ENCODE data around the gene SMPD3. TPM values are rescaled to one million over a fixed set of nuclear protein-coding genes. Genes with fewer than 3 reads are reported as not detected.
A peak's percentile ranks its signal among the peaks of the same experiment; 100 is the strongest.

SMPD3 gene
- total RNA-seq, 1 donor from 2014 or later: 6.7 TPM

DNA sequence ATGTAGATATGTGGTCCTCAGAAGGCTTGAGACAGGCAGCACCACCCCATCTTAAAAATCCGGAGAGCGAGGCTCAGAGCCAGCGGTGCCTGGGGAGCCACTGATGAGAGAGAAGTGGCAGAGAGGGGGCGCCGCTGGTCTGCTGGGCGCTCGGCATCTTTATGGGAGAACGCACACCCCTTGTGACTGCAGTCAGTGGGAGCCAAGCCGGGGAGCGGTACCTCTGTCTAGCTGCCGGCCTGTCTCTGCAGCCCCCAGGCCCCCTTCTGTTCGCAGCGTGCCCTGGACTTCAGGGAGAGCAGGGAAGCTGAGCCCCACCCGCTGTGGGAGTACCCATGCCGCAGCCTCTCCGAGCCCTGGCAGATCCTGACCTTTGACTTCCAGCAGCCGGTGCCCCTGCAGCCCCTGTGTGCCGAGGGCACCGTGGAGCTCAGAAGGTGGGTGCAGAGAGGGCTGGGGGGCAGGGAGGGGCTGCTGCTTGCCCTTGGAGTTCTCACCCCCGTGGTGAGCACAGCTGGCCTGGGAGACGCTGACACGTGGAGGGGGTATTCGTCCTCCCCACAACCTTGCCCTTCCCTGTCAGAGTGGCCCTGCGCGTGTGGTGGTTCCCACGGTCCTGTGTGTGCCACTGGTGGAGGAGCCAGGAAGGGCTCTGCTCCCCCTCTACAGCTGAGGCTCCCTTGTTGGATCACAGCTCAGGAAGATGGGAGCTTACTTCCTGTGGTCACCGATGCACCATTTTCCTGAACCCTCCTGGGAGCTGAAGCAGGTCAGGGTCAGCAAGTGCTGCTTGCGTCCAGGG lies 92.7 kb downstream of the SMPD3 start:
- no peak for DNase-seq

- no peak for DNase-seq
Measured at GRCh38 chr16:68354816-68355215, 93.5 kb downstream of the SMPD3 start.

DNA sequence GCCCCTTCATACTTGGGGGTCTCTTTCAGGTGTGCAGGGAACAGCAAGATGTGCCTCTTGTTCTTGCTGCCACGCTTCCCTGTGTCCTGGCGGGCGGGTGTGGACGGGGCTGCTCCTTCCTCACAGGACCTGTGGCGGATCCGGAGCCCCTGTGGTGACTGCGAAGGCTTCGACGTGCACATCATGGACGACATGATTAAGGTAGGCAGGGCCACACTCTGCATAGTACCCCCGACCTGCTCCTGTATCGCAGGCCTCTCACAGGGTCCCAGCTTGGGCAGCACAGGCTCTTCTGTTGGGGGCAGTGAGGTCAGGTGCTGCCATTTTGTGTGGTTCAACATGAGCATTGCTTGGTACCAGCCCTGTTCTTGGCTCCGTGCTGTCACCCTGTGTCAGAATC lies 94.9 kb downstream of the SMPD3 start:
- DNase-seq: no peak

DNA sequence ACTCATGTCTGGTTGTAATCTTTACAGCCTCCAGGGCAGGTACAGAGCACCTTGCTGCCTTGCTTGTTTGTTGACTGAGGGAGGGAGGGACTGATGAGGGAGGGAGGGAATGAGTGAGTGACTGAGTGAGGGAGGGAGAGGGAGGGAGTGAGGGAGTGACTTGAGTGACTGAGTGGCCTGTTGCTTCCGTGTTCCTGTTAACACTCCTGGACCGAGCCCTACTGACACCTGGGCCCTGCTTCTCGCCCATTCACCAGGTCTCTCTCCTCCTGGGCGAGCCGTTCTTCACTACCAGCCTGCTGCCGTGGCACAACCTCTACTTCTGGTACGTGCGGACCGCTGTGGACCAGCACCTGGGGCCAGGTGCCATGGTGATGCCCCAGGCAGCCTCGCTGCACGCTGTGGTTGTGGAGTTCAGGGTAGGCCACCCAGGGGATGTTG lies 96.3 kb downstream of the SMPD3 start:
- no peak for DNase-seq

- DNase-seq: no peak
Measured at GRCh38 chr16:68351463-68351862, 96.8 kb downstream of the SMPD3 start.

GRCh38 chr16:68350813-68351350 lies 97.4 kb downstream of the SMPD3 start:
- no peak for DNase-seq

- no peak for DNase-seq
Measured at GRCh38 chr16:68349838-68350410, 98.4 kb downstream of the SMPD3 start.

DNA sequence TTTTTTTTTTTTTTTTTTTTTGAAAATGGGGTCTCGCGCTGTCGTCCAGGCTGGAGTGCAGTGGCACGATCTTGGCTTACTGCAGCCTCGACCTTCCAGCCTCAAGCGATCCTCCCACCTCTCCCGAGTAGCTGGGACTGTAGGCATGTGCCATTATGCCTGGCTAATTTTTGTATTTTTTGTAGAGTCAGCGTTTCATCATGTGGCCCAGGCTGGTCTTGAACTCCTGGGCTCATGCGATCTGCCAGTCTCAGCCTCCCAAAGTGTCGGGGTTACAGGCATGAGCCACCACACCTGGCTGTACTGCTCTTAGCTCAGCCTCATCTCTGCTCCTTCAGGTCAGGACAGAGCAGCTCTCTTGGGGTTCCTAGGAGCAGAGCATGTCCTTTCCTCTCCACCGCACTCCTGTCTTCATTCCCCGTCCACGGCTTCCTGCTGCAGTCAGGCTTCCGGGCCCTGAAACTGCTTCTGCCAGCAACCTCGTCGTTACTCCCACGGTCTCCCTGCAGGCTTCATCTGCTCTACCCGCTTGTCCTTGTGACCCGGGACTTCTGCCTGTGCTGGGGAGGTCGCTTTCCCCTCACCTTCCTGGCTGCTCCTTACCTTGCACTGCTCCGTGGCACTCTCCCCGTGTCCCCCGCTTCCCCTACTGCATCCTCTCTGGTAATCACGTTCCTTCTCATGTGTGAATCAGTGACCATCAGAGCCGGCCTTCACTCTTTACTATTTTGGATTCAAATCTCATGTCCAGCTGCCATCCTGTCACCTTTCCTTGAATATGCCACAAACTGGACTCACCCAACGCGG lies 99.5 kb downstream of the SMPD3 start:
- DNase-seq: no peak

DNA sequence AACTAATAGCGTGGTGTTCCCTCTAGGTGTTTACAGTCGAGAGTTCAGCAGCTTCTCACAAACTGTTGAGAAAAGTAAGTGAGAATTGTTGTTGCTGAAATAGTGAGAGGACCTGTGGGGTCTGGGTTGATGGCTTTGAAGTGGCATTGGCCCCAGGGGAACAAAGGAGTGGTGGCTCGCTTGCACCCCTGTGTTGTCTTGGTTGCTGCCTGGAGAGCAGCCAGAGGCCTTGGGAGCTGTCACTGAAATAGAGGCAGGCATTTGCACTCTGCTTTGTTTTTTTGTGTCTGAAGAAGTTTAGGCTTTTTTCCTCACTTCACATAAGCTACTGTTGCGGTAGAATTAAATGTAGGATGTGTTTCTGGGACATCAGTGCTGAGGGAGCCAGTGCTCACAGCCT lies 100.7 kb downstream of the SMPD3 start:
- DNase-seq: no peak

DNA sequence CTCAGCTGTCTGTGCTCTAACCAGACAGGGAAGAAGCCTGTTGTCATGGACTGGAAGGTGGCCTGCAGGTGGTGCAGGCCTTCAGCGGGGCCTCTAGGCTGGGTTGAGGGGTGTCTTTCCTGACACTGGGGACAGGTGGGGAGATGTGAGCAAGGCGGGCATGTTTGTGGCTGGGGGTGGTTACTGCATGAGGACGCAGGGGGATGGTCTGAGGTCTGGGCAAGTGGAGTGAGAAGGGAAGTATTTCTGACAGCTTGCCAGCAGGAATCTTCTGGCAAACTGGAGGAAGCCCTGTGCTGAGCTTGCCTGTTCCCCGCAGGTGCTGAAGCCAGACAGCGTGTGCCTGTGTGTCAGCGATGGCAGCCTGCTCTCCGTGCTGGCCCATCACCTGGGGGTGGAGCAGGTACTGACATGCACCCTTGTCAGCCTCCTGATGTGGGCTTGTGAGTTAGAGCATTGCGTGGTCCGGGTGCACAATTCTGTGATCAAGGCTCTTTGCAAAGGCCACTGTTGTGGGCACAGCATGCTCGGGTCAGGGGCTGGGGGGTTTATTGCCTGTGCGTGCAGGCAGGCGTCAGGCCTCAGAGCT lies 101.3 kb downstream of the SMPD3 start:
- no peak for DNase-seq

DNA sequence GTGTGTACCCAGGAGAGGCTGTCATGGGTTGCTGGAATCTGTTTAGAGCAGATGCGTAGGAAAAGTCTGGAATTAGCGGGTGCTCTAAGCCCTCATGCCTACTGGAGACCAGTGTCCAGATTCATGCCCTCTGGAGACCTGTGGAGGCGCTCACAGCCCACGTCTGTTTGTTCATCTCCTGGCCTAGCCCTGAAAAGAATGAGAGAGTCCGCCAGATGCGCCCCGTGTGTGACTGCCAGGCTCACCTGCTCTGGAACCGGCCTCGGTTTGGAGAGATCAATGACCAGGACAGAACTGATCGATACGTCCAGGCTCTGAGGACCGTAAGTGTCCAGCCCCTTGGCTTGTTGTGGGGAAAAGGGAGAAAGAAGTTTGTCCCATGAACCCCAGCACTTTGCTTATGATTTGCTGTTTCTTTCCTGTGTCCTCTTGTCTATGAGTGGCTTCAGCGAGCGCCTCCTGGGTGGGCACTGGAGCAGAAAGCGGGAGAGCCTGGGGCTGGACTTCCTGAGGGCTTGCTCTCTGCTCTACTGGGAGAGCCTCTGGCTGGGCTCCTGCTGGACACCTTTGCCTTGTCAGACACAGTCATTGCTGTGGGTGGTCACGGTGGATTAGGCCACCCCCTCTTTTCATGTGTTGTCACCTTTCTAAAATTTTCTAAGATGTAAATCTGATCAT lies 102.2 kb downstream of the SMPD3 start:
- DNase-seq: no peak

DNA sequence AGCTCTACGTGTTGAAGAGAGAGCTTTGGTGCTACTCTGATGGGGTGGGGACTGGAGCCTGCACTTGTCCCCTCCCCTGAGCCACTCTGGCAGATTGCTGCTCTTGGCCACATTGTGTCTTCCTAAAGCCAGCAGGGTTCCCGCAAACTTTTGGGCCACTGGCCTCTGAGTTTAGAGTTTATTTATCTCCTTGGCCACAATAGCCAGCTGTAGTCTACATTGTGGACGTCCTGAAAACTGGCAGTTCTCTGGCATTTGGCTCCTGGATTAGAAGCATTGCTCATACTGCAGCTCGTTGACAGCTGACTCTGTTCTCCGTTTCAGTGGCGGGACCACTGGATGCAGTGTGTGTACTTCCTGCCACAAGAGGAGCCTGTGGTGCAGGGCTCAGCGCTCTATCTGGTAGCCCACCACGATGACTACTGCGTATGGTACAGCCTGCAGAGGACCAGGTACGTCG lies 102.9 kb downstream of the SMPD3 start:
- DNase-seq: no peak

GRCh38 chr16:68344252-68344651 lies 104.1 kb downstream of the SMPD3 start:
- no peak for DNase-seq

GRCh38 chr16:68343137-68343536 lies 105.2 kb downstream of the SMPD3 start:
- no peak for DNase-seq

DNA sequence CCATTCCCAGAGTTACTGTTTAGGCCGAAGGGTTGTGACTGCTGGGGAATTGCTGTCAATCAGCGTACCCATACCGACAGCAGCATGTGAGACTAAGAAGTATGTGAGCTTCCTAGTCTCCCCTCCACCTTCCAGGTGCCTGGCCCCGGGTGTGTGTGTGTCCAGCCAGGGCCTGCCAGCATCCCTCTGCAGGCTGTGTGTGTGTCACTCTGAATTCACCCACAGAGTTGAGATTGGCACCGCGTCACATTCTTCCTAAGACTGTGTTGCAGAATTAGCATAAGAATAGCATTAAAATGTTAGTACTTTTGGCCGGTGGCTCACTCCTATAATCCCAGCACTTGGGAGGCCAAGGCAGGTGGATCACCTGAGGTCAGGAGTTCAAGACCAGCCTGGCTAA lies 105.7 kb downstream of the SMPD3 start:
- no peak for DNase-seq

GRCh38 chr16:68339214-68339613 lies 109.1 kb downstream of the SMPD3 start:
- DNase-seq: no peak

DNA sequence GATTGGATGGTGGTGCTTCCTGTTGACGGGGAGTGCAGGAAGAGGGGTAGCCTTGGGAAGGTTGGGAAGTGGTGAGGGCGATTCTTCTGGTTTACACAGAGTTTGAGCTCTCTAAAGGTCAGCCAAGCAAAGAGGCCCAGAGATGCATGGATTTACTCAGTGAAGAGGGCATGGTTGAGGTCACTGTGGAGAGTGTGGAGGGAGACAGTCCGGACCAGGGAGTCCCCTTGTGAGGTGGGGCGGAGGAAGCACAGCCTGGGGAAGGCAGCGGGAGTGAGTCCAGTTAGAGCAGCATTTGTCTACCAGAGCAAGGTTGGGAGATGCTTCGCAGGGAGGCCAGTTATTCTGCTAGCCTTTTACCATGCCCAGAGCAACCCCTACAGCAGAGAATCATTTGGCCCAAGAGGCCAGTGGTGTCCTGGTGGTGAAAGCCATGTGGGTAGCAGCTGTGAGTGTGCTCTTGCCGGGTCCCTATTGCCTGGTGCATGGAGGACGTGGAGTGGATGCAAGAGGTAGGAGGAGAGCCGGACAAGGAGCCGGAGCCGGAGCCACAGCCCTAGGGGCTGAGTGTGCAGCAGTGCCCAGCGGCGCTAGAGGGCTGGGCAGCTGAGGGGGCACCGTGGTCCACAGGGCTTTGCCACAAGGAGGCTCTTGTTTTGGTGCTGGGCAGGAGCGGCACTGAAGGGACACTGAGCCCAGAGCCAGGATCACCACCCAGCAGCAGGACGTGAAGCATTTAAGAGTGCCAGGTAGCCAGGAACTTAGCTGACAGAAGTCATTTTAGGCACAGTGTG lies 109.8 kb downstream of the SMPD3 start:
- DNase-seq: no peak

DNA sequence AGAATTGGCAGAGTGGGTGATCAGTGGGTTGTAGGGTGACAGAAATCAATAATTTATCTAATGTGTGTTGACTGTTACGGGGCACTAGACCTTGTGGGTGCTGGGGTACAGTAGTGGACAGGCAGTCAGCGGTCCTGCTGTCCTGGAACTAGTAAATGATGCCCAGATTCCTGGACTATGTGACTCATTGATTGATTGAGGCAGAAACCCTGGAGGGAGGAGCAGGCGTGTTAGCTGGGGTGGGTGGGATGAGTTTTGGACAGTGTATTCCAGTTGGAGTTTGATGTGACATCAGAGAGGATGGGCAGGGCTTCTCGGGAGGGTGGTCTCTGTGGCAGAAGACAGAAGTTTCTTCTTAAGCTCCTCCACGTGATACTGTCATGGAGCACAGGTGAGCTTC lies 113.1 kb downstream of the SMPD3 start:
- no peak for DNase-seq

DNA sequence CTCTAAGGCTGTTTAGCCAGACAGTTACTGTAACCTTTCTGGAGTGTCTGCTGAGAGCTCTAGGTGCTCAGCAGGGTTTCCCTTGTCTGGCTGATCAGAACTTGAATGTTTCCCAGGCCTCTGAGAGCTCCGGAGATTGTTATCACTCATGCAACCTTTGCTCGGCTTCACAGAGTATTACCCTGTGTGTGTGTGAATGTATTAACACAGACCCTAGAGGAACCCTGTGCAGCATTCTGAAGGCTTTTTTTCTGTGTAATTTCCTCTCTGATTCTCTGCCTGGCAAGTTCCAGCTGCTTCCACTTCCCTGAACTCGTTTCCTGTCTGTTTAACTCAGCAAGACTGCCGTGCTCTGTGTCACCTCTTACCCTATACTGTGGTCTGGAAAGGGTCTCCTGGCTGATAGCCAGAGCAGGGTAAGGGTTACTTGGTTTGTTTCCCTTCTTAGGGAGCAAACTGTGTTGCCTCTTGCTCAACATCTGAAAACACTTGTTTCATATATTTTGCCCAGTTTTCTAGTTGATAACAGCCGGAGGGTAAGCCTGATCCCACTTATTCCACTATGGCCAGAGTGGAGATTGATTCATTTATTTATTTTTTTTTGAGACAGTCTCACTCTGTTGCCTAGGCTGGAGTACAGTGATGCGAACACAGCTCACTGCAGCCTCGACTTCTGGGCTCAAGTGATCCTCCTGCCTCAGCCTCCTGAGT lies 115.7 kb downstream of the SMPD3 start:
- peak; percentile 38 for DNase-seq

- DNase-seq: no peak
Measured at GRCh38 chr16:68331879-68332410, 116.4 kb downstream of the SMPD3 start.
